Adrenal gland (tissue), 12 donors: ENCODE measurements around the gene ATF7. TPM values are rescaled to one million over a fixed set of nuclear protein-coding genes. Genes with fewer than 3 reads are reported as not detected.

ENCODE experiments used
- DNase-seq, 7 donors: peaks; one replicate each; pipeline ENCODE4 v3.0.0-alpha.2; 2019 to 2020
- H3K27ac ChIP-seq, 5 donors: fragments of 200-600 bp; sonication (generic) in 4 of 5; 1 replicate in 3 of 5; 2 replicates in 2 of 5; pipeline versions ENCODE4 v1.5.1 to v1.8.0; 2016 to 2020; ENCODE audit warnings: mild to moderate bottlenecking in 1 of 5
- H3K27me3 ChIP-seq: fragments of 200-600 bp; 2 replicates; pipeline ENCODE4 v1.8.0; 2021
- H3K36me3 ChIP-seq, 2 donors: fragments of 200-600 bp; replicated peaks in 1 of 2; 1 replicate in 1 of 2; 2 replicates in 1 of 2; pipeline versions ENCODE4 v1.5.1 to v1.8.0; 2018 to 2022
- H3K4me1 ChIP-seq, 2 donors: fragments of 200-600 bp; replicated peaks in 1 of 2; 1 replicate in 1 of 2; 2 replicates in 1 of 2; pipeline versions ENCODE4 v1.5.1 to v1.8.0; 2018 to 2021
- H3K4me3 ChIP-seq, 4 donors: fragments of 200-600 bp; sonication (generic) in 3 of 4; one replicate each; pipeline ENCODE4 v1.5.1; 2016 to 2018
- H3K9me3 ChIP-seq, 3 donors: fragments of 200-600 bp; sonication (generic) in 1 of 3; replicated peaks in 1 of 3; 1 replicate in 2 of 3; 2 replicates in 1 of 3; pipeline versions ENCODE4 v1.5.1 to v1.8.0; 2016 to 2021
- CTCF ChIP-seq, 6 experiments: fragments of 450-650 bp in 4 of 6; fragments of 200-600 bp in 2 of 6; sonication (generic) in 1 of 6; IDR thresholded peaks; 1 replicate in 5 of 6; 2 replicates in 1 of 6; pipeline versions ENCODE4 v1.5.1 to v1.8.0; 2016 to 2021; ENCODE audit warnings: antibody characterized with exemption in 6 of 6, mild to moderate bottlenecking in 2 of 6, moderate library complexity in 1 of 6
- POLR2A ChIP-seq, 2 donors: fragments of 450-650 bp; IDR thresholded peaks; one replicate each; pipeline ENCODE4 v1.6.1; 2017; ENCODE audit warnings: antibody characterized with exemption in 2 of 2, mild to moderate bottlenecking in 2 of 2, moderate library complexity in 1 of 2
- WGBS, 4 donors: extraction: QIAGEN DNeasy Blood & Tissue Kit in 2 of 4; methylation state at CpG; one replicate each; pipeline versions ENCODE4 v1.1.5 to v1.1.7; 2013 to 2017; 5-methylcytosine and 5-hydroxymethylcytosine counted together
- intact Hi-C, 2 donors: fragments of 100-400 bp; cut with DNase I; formaldehyde crosslinking; loops; one replicate each; pipeline versions ENCODE4 v1.14.1 to v1.15.0; 2022 to 2023
- polyA plus RNA-seq, 3 donors: library from polyadenylated mRNA; stranded (reverse); fragments of 200-250 nt in 2 of 3; fragments of 350-450 nt in 1 of 3; fragmentation: Illumina TruSeq in 1 of 3; extraction: RNeasy Lipid Tissue Mini Kit (QIAGEN cat#74804) in 1 of 3; gene quantifications; one replicate each; pipeline ENCODE4 v1.2.3, GENCODE V29; 2013 to 2014
- total RNA-seq, 9 donors: library from RNA; depleted of rRNA in 4 of 9; stranded (reverse); fragments of >200 nt in 4 of 9; fragments of 120-200 nt in 1 of 9; fragmentation: NEBNext Ultra II Directional in 1 of 9; extraction: Animal tissue kit (Norgen Biotek cat#: 25700) in 1 of 9; gene quantifications; one replicate each; pipeline versions ENCODE4 v1.1.0 to v1.2.4, GENCODE V29; 2013 to 2023
- donor health status: healthy with polysubstance abuse.
- donor health status: Bipolar disorder and iron deficiency.
- donor health status: DM: yes; HTN: yes; CAD: no.
- donor health status: DM: no; HTN: no; CAD: no.
- donor health status: DM: no; HTN: no; CAD: no.
- donor health status: DM: yes; HTN: yes; CAD: no.

The ATF7 gene
- total and polyA plus RNA-seq, 12 donors = 12.1 to 41.7 (median 27.5) TPM

GRCh38 chr12:53493610-53494391 is 132.4 kb downstream of the ATF7 start:
- intact Hi-C loops = no loop called here
- H3K27ac ChIP-seq = peak overlapping the region; percentile 24 to 89 (median 63)
- no peaks in the 10 kb centered on the region for H3K36me3 ChIP-seq
- TF ChIP-seq POLR2A (IDR thresholded peaks at IDR 0.05) = no peak
- no peak for TF ChIP-seq CTCF (IDR thresholded peaks at IDR 0.05)
- H3K27me3 ChIP-seq = no peaks in the 10 kb centered on the region
- peaks cover 12 to 37% of the 10 kb centered on the region in 2 donors for H3K4me1 ChIP-seq
- 35 to 38% (median 37%) methylated on average over 11 of the region's 11 CpGs for WGBS, 4 donors
- DNase-seq = peak in 1 of 7 donors; percentile 52
- H3K9me3 ChIP-seq = no peaks in the 10 kb centered on the region
- peak overlapping the region in 1 of 4 donors; percentile 57 for H3K4me3 ChIP-seq

GRCh38 chr12:53492830-53493609 is 133.2 kb downstream of the ATF7 start:
- DNase-seq = peak; percentile 94 to 97 (median 95)
- 1 to 5% (median 2%) methylated on average over 9 to 52 of the region's 52 CpGs for WGBS, 4 donors
- Histone ChIP-seq H3K36me3 (no peaks in the 10 kb centered on the region), H3K4me1 (peaks cover 12 to 32% of the 10 kb centered on the region in 2 donors), H3K27me3 (no peaks in the 10 kb centered on the region), H3K9me3 (no peaks in the 10 kb centered on the region), H3K27ac (peak overlapping the region; percentile 24 to 89 (median 63)), H3K4me3 (peak overlapping the region in 3 of 4 donors; percentile 51 to 57 (median 52))
- TF ChIP-seq POLR2A (IDR thresholded peaks at IDR 0.05) (peak; percentile 16 to 62), CTCF (IDR thresholded peaks at IDR 0.05) (no peak)
- intact Hi-C loops = no loop called here

- Histone ChIP-seq H3K4me3 (peak overlapping the region in 2 of 4 donors; percentile 52 to 57), H3K27me3 (no peaks in the 10 kb centered on the region), H3K9me3 (no peaks in the 10 kb centered on the region), H3K27ac (peak overlapping the region in 4 of 5 donors; percentile 46 to 89 (median 73)), H3K36me3 (no peaks in the 10 kb centered on the region), H3K4me1 (peaks cover 12 to 32% of the 10 kb centered on the region in 2 donors)
- WGBS, 4 donors = 57 to 68% (median 62%) methylated on average over 10 to 20 of the region's 20 CpGs
- intact Hi-C loops = no loop called here
- peak in 1 of 7 donors; percentile 57 for DNase-seq
- TF ChIP-seq POLR2A (IDR thresholded peaks at IDR 0.05) (no peak), CTCF (IDR thresholded peaks at IDR 0.05) (no peak)
These were observed 134.0 kb downstream of the ATF7 start for GRCh38 chr12:53492188-53492587.

GRCh38 chr12:53489242-53489864 is 136.8 kb downstream of the ATF7 start:
- intact Hi-C loops = no loop called here

More at GRCh38 chr12:53489242-53489864, 136.8 kb downstream of the ATF7 start:
- 86 to 96% (median 95%) methylated on average over 5 of the region's 5 CpGs for WGBS, 4 donors
- H3K9me3 ChIP-seq = no peaks in the 10 kb centered on the region
- H3K36me3 ChIP-seq = peaks cover 0 to 19% of the 10 kb centered on the region in 2 donors
- TF ChIP-seq POLR2A (IDR thresholded peaks at IDR 0.05) (no peak), CTCF (IDR thresholded peaks at IDR 0.05) (no peak)
- no peak for DNase-seq
- H3K4me1 ChIP-seq = peaks cover 12 to 20% of the 10 kb centered on the region in 2 donors
- H3K27ac ChIP-seq = no peak overlapping the region
- no peak overlapping the region for H3K4me3 ChIP-seq
- no peaks in the 10 kb centered on the region for H3K27me3 ChIP-seq
